IMR-90 (cell line): ENCODE data around the gene ADGRV1. TPM values are rescaled to one million over a fixed set of nuclear protein-coding genes. Genes with fewer than 3 reads are reported as not detected.

Experiments used
- ATAC-seq: fragments of 200-7000 bp; cut with Tn5 transposase; 2 replicates; pipeline ENCODE4 v1.9.1; 2020; ENCODE audit warnings: low read depth, mild to moderate bottlenecking, moderate library complexity
- BruUV-seq: library from RNA; stranded (reverse); fragments of 400-500 nt; replicated peaks from 2 replicates; lab custom pipeline; 2021; lab: Mats Ljungman, UMichigan
- CTCF ChIA-PET: fragments of 300-600 bp; formaldehyde crosslinking; extraction: SDS; loops from one replicate; lab custom pipeline; 2021; ENCODE audit warnings: antibody characterized with exemption; lab: Yijun Ruan, JAX
- POLR2A ChIA-PET: fragments of 300-600 bp; sonication (Branson Sonifier 250); formaldehyde crosslinking; loops from one replicate; lab custom pipeline; 2022; ENCODE audit warnings: antibody characterized with exemption; ENCODE audit not compliant: unreplicated experiment; lab: Charles Lee
- DNase-seq: peaks from one replicate; pipeline ENCODE4 v3.0.0; 2013
- H2AFZ ChIP-seq: replicated peaks from 2 replicates; pipeline ENCODE3; 2013; ENCODE audit warnings: low read length, mild to moderate bottlenecking; ENCODE audit not compliant: poor library complexity
- H2AK5ac ChIP-seq: 2 replicates; pipeline ENCODE4 v1.6.1; 2013; ENCODE audit warnings: low read depth, low read length, inconsistent platforms
- H2AK9ac ChIP-seq: replicated peaks from 2 replicates; pipeline ENCODE3; 2013; ENCODE audit warnings: mild to moderate bottlenecking, low read depth, low read length, moderate library complexity; ENCODE audit not compliant: poor library complexity
- H2BK120ac ChIP-seq: 2 replicates; pipeline ENCODE4 v1.6.1; 2013; ENCODE audit warnings: low read depth, low read length, inconsistent platforms
- H2BK15ac ChIP-seq: 3 replicates; pipeline ENCODE4 v1.6.1; 2013; ENCODE audit warnings: low read depth, low read length, inconsistent platforms
- H2BK20ac ChIP-seq: 2 replicates; pipeline ENCODE4 v1.6.1; 2013; ENCODE audit warnings: low read depth, mild to moderate bottlenecking, inconsistent platforms, low read length, moderate library complexity
- H2BK5ac ChIP-seq: 2 replicates; pipeline ENCODE4 v1.6.1; 2013; ENCODE audit warnings: mild to moderate bottlenecking, low read depth, low read length, inconsistent platforms; ENCODE audit not compliant: poor library complexity, severe bottlenecking
- H3K14ac ChIP-seq: replicated peaks from 2 replicates; pipeline ENCODE4 v1.6.1; 2013; ENCODE audit warnings: low read depth, low read length, inconsistent platforms
- H3K18ac ChIP-seq: 2 replicates; pipeline ENCODE4 v1.6.1; 2013; ENCODE audit warnings: low read depth, low read length, control low read depth
- H3K23ac ChIP-seq: 2 replicates; pipeline ENCODE4 v1.6.1; 2013; ENCODE audit warnings: low read depth, low read length, inconsistent platforms
- H3K27ac ChIP-seq: 2 replicates; pipeline ENCODE4 v1.5.1; 2013; ENCODE audit warnings: mild to moderate bottlenecking, control low read depth, low read length; ENCODE audit not compliant: insufficient read depth
- H3K27me3 ChIP-seq: 2 replicates; pipeline ENCODE4 v1.6.1; 2013; ENCODE audit warnings: low read length; ENCODE audit not compliant: control insufficient read depth, insufficient read depth
- H3K36me3 ChIP-seq: 2 replicates; pipeline ENCODE4 v1.6.1; 2013; ENCODE audit warnings: low read length, mixed read lengths; ENCODE audit not compliant: control insufficient read depth, insufficient read depth
- H3K4ac ChIP-seq: 2 replicates; pipeline ENCODE4 v1.6.1; 2013; ENCODE audit warnings: low read depth, low read length, inconsistent platforms
- H3K4me1 ChIP-seq: 2 replicates; pipeline ENCODE4 v1.6.1; 2013; ENCODE audit warnings: low read length, mixed read lengths; ENCODE audit not compliant: control insufficient read depth, insufficient read depth
- H3K4me2 ChIP-seq: 2 replicates; pipeline ENCODE4 v1.6.1; 2013; ENCODE audit warnings: low read depth, mild to moderate bottlenecking, control low read depth, low read length, moderate library complexity
- H3K4me3 ChIP-seq: 2 replicates; pipeline ENCODE4 v1.5.1; 2013; ENCODE audit warnings: low read depth, mild to moderate bottlenecking, control low read depth, low read length, moderate library complexity; ENCODE audit not compliant: insufficient read depth
- H3K56ac ChIP-seq: 2 replicates; pipeline ENCODE4 v1.6.1; 2013; ENCODE audit warnings: low read length, inconsistent platforms; ENCODE audit not compliant: insufficient read depth; ENCODE audit errors: extremely low read depth
- H3K79me1 ChIP-seq, 2 experiments: 2 replicates each; pipeline ENCODE4 v1.6.1; 2013; ENCODE audit warnings: low read length in 2 of 2, inconsistent platforms in 1 of 2, low read depth in 1 of 2
- H3K9ac ChIP-seq: 2 replicates; pipeline ENCODE4 v1.6.1; 2013; ENCODE audit warnings: low read depth, low read length, control low read depth
- H3K9me1 ChIP-seq: 2 replicates; pipeline ENCODE4 v1.6.1; 2013; ENCODE audit warnings: low read length, inconsistent platforms; ENCODE audit not compliant: insufficient read depth
- H3K9me3 ChIP-seq: 2 replicates; pipeline ENCODE4 v1.6.1; 2013; ENCODE audit warnings: low read length; ENCODE audit not compliant: control insufficient read depth, insufficient read depth
- H4K20me1 ChIP-seq: 2 replicates; pipeline ENCODE4 v1.6.1; 2013; ENCODE audit warnings: low read length, inconsistent platforms; ENCODE audit not compliant: insufficient read depth
- H4K5ac ChIP-seq: 2 replicates; pipeline ENCODE4 v1.6.1; 2013; ENCODE audit warnings: mild to moderate bottlenecking, low read depth, low read length, control low read depth
- H4K8ac ChIP-seq, 2 experiments: 2 replicates each; pipeline ENCODE4 v1.6.1; 2013; ENCODE audit warnings: low read depth in 2 of 2, low read length in 2 of 2, control low read depth in 1 of 2, inconsistent platforms in 1 of 2
- H4K91ac ChIP-seq: 2 replicates; pipeline ENCODE4 v1.6.1; 2013; ENCODE audit warnings: low read depth, low read length, inconsistent platforms; ENCODE audit not compliant: insufficient read depth
- CEBPB ChIP-seq: IDR thresholded peaks from 2 replicates; pipeline ENCODE4 v1.6.1; 2012; ENCODE audit warnings: low read depth, low read length, improper control_type of control experiment
- WGBS, 2 experiments: methylation state at CpG; one replicate each; pipeline versions ENCODE4 v1.1.5 to v1.1.7; 2013; ENCODE audit warnings: missing lambda C conversion rate in 2 of 2; ENCODE audit not compliant: insufficient read length in 1 of 2; ENCODE audit errors: extremely low coverage in 2 of 2; 5-methylcytosine and 5-hydroxymethylcytosine counted together
- dilution Hi-C: fragments of 300-500 bp; cut with HindIII; formaldehyde crosslinking; loops from one replicate; pipeline ENCODE4 v1.14.3; 2018; ENCODE audit warnings: low sequenced_read_pairs; ENCODE audit not compliant: unreplicated experiment
- in situ Hi-C: fragments of 300-500 bp; cut with MboI; formaldehyde crosslinking; loops from 3 replicates; pipeline ENCODE4 v1.14.3; 2019; ENCODE audit warnings: low sequenced_read_pairs, inconsistent platforms, mixed read lengths
- intact Hi-C: fragments of 100-400 bp; cut with micrococcal nuclease; formaldehyde crosslinking; loops from 2 replicates; pipeline ENCODE4 v1.10.0; 2022
- polyA plus RNA-seq, 3 experiments: library from polyadenylated mRNA; depleted of rRNA; stranded (reverse); fragments of >200 nt; gene quantifications; 2 replicates each; pipeline ENCODE4 v1.2.3, GENCODE V29; 2012; ENCODE audit warnings: low replicate concordance in 1 of 3
- total RNA-seq: library from RNA; depleted of rRNA; stranded (reverse); fragments of >200 nt; gene quantifications from 2 replicates; pipeline ENCODE4 v1.2.3, GENCODE V29; 2012

The ADGRV1 gene
- total and polyA plus RNA-seq, 2 of the 4 experiments (the other 2 are of a cell fraction) = under 0.01 TPM; not detected in 1

- peak overlapping the region; percentile 61 for H2BK5ac ChIP-seq
- H4K91ac ChIP-seq = peak overlapping the region; percentile 11
- no peak overlapping the region for H2AFZ ChIP-seq
- 0 out of 2 replicates have a peak, but pooled peaks cover 3% of the 10 kb centered on the region for H3K9me1 ChIP-seq
- H2AK5ac ChIP-seq = peak overlapping the region; percentile 77; the same call in 1 of the 2 replicates
- no peak for TF ChIP-seq CEBPB
- H4K8ac ChIP-seq = 0 out of 4 replicates have a peak overlapping the region, but pooled peaks of 1 of the 2 experiments have one; percentile 22
- H3K18ac ChIP-seq = no peak overlapping the region
- BruUV-seq = no TSS peak
- H4K5ac ChIP-seq = no peak overlapping the region
- peaks cover 12% of the 10 kb centered on the region for H3K4me1 ChIP-seq
- intact Hi-C loops (loop anchor here (5.0 kb wide), 2 partner anchors 49 to 206 kb away; partner anchors contain the start of gene ARRDC3), dilution Hi-C loops (no loop called here), in situ Hi-C loops (no loop called here)
- H3K9me3 ChIP-seq = no peaks in the 10 kb centered on the region
- 0 out of 2 replicates have a peak overlapping the region, but pooled peaks have one; percentile 45 for H3K4ac ChIP-seq
- ATAC-seq (peak; percentile 94), DNase-seq (peak; percentile 60)
- peak overlapping the region; percentile 85; the same call in 1 of the 2 replicates for H2BK20ac ChIP-seq
- no peak overlapping the region for H3K4me3 ChIP-seq
- H3K27ac ChIP-seq = no peak overlapping the region
- H4K20me1 ChIP-seq = no peaks in the 10 kb centered on the region
- no peak overlapping the region for H2AK9ac ChIP-seq
- H3K14ac ChIP-seq = 0 out of 2 replicates have a peak overlapping the region, but pooled peaks have one; percentile 21
- H3K4me2 ChIP-seq = no peak overlapping the region
- H3K23ac ChIP-seq = no peak overlapping the region
- no peak overlapping the region for H3K56ac ChIP-seq
- H2BK120ac ChIP-seq = 0 out of 2 replicates have a peak overlapping the region, but pooled peaks have one; percentile 21
- no CpG with 5 or more reads among the region's 6 CpGs for WGBS, 2 experiments
- H3K79me1 ChIP-seq = no peaks in the 10 kb centered on the region
- peak overlapping the region; percentile 88; the same call in 1 of the 3 replicates for H2BK15ac ChIP-seq
- no peaks in the 10 kb centered on the region for H3K27me3 ChIP-seq
- POLR2A ChIA-PET = interaction anchor here (0.6 kb wide), 2 partner anchors 136 to 204 kb away, joined by 3 to 14 read pairs; no protein-coding TSS in a partner anchor
- no peak overlapping the region for H3K9ac ChIP-seq
- H3K36me3 ChIP-seq = no peaks in the 10 kb centered on the region
- CTCF ChIA-PET = no interaction called here
Measured at GRCh38 chr5:91176288-91177016, 617.9 kb downstream of the ADGRV1 start.
